ENCODE results near the gene CCR5AS.

The CCR5AS gene

DNA sequence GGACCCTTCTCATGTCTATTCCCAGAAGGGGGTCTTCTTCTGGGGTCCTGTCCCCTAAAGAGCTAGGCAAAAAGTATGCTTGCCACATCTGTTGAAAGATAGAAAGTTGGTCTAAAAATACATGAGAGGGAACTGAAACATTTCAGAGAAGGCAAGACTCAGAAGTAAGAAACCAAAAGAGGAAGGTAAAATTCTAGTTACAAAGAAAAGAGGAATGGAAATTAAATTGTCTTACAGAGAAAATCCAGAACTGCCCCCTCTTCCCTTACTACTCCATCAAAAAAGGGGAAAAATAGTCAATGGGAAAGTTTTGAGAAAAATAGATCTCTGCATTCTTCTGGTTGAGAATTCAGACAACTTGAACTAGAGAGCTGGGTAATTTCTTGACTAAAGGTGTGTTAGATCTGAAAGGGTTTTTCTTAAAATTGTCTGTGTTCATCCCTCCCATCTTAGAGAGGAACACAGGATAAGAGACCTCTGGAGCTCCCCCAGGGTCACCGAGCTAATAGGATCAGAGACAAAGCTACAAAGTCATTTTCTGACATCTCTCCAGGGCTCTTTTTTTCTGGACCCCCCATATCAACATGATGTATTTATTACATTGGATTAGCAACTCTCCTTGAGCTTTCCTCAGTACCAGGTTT lies 85.3 kb downstream of the CCR5AS start:
- DNase-seq (ENCODE audit: low read depth in 1 of 2, low spot score in 1 of 2): no peak

DNA sequence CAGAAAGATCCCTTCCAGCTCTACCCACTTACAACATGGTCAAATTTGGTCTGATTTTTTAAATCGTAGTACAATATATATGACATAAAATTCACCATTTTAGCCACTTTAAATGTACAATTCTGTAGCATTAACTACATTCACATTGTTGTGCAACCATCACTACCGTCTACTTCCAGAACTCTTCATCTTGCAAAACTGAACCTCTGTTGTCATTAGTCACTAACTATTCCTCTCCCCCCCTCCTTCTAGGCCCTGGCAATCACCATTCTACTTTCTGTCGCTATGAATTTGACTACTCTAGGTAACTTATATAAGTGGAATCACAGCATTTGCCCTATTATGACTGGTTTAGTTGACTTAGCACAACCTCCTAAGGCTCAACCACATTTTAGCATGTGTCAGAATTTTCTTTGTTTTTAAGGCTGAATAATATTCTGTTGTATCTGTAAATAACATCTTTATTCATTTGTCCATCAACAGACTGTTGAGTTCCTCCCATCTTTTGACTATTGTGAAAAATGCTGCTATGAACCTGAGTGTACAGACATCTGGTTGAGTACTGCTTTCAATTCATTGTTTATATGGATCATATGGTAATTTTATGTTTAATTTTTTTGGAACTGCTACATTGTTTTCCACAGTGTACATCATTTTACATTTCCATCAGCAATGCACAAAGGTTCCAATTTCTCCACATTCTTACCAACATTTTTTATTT lies 88.5 kb downstream of the CCR5AS start:
- DNase-seq (ENCODE audit: low read depth in 1 of 2, low spot score in 1 of 2): no peak

DNA sequence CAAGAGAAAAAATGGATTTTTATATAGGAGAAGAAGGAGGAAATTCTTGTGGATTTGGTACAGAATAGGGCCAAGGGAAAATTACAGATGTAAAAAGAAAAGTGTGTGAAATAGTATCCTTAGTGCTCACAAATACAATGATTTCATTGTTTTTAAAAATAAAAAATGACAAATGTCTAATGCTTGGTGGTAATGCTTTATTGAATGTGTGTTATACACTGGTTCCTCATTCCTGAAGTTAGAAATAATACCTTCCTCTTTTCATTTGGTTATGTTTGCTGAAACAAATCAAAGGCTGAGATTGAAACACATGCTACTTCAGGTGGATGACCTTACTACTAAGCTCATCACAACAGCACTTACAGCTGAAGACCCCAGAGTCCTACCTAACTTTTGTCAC lies 90.7 kb downstream of the CCR5AS start:
- no peak for DNase-seq (ENCODE audit: low read depth in 1 of 2, low spot score in 1 of 2)

DNA sequence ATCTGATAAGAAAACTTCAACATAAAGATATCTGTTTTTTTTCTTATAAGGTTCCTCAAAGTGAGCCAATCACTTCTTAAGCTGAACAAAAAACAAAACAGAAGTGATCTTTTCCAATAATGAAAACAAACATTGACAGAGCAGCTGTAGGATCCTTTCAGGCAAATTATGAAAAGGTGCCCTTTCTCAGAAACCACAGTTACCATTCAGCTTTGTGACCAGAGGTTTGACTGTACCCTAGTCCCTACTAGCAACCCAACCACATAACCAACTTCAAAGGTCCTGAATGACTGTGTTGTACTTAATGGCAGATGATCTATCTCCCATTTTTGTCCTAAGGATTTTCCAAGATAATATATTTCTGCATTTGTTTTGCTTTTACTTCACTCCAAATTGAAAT lies 92.3 kb downstream of the CCR5AS start:
- no peak for DNase-seq (ENCODE audit: low read depth in 1 of 2, low spot score in 1 of 2)
